ENCODE measurements around the gene CCDC97.

- TF ChIP-seq PPARA (CRISPR knock-in tag; IDR thresholded peaks at IDR 0.05; ENCODE audit: borderline replicate concordance), result no peak
- TF ChIP-seq ZNF70 (CRISPR knock-in tag; IDR thresholded peaks at IDR 0.05), result no peak
- TF ChIP-seq TCF4 (CRISPR knock-in tag; IDR thresholded peaks at IDR 0.05; ENCODE audit: borderline replicate concordance), result no peak
- TF ChIP-seq, protein P1, sequence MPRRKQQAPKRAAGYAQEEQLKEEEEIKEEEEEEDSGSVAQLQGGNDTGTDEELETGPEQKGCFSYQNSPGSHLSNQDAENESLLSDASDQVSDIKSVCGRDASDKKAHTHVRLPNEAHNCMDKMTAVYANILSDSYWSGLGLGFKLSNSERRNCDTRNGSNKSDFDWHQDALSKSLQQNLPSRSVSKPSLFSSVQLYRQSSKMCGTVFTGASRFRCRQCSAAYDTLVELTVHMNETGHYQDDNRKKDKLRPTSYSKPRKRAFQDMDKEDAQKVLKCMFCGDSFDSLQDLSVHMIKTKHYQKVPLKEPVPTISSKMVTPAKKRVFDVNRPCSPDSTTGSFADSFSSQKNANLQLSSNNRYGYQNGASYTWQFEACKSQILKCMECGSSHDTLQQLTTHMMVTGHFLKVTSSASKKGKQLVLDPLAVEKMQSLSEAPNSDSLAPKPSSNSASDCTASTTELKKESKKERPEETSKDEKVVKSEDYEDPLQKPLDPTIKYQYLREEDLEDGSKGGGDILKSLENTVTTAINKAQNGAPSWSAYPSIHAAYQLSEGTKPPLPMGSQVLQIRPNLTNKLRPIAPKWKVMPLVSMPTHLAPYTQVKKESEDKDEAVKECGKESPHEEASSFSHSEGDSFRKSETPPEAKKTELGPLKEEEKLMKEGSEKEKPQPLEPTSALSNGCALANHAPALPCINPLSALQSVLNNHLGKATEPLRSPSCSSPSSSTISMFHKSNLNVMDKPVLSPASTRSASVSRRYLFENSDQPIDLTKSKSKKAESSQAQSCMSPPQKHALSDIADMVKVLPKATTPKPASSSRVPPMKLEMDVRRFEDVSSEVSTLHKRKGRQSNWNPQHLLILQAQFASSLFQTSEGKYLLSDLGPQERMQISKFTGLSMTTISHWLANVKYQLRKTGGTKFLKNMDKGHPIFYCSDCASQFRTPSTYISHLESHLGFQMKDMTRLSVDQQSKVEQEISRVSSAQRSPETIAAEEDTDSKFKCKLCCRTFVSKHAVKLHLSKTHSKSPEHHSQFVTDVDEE (CRISPR knock-in tag; IDR thresholded peaks at IDR 0.05), result no peak
- no peak for TF ChIP-seq GLIS3 (CRISPR knock-in tag; IDR thresholded peaks at IDR 0.05)
- no peak for TF ChIP-seq PATZ1 (CRISPR knock-in tag; IDR thresholded peaks at IDR 0.05; ENCODE audit: borderline replicate concordance)
- no peak for TF ChIP-seq ZNF565 (CRISPR knock-in tag; conservative IDR thresholded peaks at IDR 0.05; ENCODE audit: low read depth)
- no peak for TF ChIP-seq ARNTL (CRISPR knock-in tag; IDR thresholded peaks at IDR 0.05; ENCODE audit: borderline replicate concordance, low read depth)
Measured at GRCh38 chr19:41363371-41363752, 53.4 kb downstream of the CCDC97 start.

Data from SK-N-SH treated with all-trans-retinoic acid at 6 μM for 48 hours (cell line).